Measurements from ENCODE around the gene CLIP3. TPM values are rescaled to one million over a fixed set of nuclear protein-coding genes. Genes with fewer than 3 reads are reported as not detected.
A peak's percentile ranks its signal among the peaks of the same experiment; 100 is the strongest.

The CLIP3 gene
- total and polyA plus RNA-seq, 4 donors, result 0.59 to 1.5 (median 0.80) TPM

GRCh38 chr19:36061367-36061766 lies 28.7 kb upstream of the CLIP3 start:
- TF ChIP-seq CTCF (IDR thresholded peaks at IDR 0.05; ENCODE audit: low read depth, low read length, missing input control), result no peak
- H3K9me3 ChIP-seq (ENCODE audit: control insufficient read depth in 4 of 4, low read length in 3 of 4), result no peaks in the 10 kb centered on the region
- H3K4me1 ChIP-seq (ENCODE audit: control insufficient read depth in 4 of 4, insufficient read depth in 4 of 4, low read length in 3 of 4), result peaks cover 0 to 16% (median 13%) of the 10 kb centered on the region in 4 donors
- whole genome bisulfite sequencing, result 97% methylated on average over 2 of the region's 2 CpGs
- H3K27ac ChIP-seq (ENCODE audit: low read depth in 1 of 2, low read length in 2 of 2), result no peak overlapping the region
- no peaks in the 10 kb centered on the region for H3K36me3 ChIP-seq (ENCODE audit: control insufficient read depth in 4 of 4, insufficient read depth in 3 of 4, low read depth in 1 of 4, low read length in 3 of 4)
- no peak overlapping the region for H3K4me3 ChIP-seq (ENCODE audit: low read depth in 1 of 3, low read length in 3 of 3)
- DNase-seq (ENCODE audit: low spot score), result no peak
- H3K9ac ChIP-seq (ENCODE audit: low read depth in 1 of 2, low read length in 2 of 2), result no peak overlapping the region
- no peaks in the 10 kb centered on the region for H3K27me3 ChIP-seq (ENCODE audit: control insufficient read depth in 4 of 4, insufficient read depth in 4 of 4, low read length in 3 of 4)

- Histone ChIP-seq H3K9me3 (ENCODE audit: control insufficient read depth in 4 of 4, low read length in 3 of 4) (no peaks in the 10 kb centered on the region), H3K4me3 (ENCODE audit: low read depth in 1 of 3, low read length in 3 of 3) (no peak overlapping the region), H3K4me1 (ENCODE audit: control insufficient read depth in 4 of 4, insufficient read depth in 4 of 4, low read length in 3 of 4) (peaks cover 0 to 16% (median 13%) of the 10 kb centered on the region in 4 donors), H3K27me3 (ENCODE audit: control insufficient read depth in 4 of 4, insufficient read depth in 4 of 4, low read length in 3 of 4) (no peaks in the 10 kb centered on the region), H3K27ac (ENCODE audit: low read depth in 1 of 2, low read length in 2 of 2) (no peak overlapping the region), H3K36me3 (ENCODE audit: control insufficient read depth in 4 of 4, insufficient read depth in 3 of 4, low read depth in 1 of 4, low read length in 3 of 4) (no peaks in the 10 kb centered on the region), H3K9ac (ENCODE audit: low read depth in 1 of 2, low read length in 2 of 2) (no peak overlapping the region)
- DNase-seq (ENCODE audit: low spot score), result peak; percentile 43
- 81% methylated on average over 4 of the region's 4 CpGs for WGBS
- TF ChIP-seq TAF1 (conservative IDR thresholded peaks at IDR 0.05) (no peak), NR2F2 (IDR thresholded peaks at IDR 0.05) (peak; percentile 81), ATF3 (IDR thresholded peaks at IDR 0.05) (no peak), HNF4G (IDR thresholded peaks at IDR 0.05) (no peak), CTCF (IDR thresholded peaks at IDR 0.05; ENCODE audit: low read depth, low read length, missing input control) (peak; percentile 40), RAD21 (IDR thresholded peaks at IDR 0.05) (peak; percentile 71 to 81)
- TF ChIP-seq, protein P1, sequence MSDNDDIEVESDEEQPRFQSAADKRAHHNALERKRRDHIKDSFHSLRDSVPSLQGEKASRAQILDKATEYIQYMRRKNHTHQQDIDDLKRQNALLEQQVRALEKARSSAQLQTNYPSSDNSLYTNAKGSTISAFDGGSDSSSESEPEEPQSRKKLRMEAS (IDR thresholded peaks at IDR 0.05), result no peak
These were observed 27.8 kb upstream of the CLIP3 start for GRCh38 chr19:36060430-36060829.

DNA sequence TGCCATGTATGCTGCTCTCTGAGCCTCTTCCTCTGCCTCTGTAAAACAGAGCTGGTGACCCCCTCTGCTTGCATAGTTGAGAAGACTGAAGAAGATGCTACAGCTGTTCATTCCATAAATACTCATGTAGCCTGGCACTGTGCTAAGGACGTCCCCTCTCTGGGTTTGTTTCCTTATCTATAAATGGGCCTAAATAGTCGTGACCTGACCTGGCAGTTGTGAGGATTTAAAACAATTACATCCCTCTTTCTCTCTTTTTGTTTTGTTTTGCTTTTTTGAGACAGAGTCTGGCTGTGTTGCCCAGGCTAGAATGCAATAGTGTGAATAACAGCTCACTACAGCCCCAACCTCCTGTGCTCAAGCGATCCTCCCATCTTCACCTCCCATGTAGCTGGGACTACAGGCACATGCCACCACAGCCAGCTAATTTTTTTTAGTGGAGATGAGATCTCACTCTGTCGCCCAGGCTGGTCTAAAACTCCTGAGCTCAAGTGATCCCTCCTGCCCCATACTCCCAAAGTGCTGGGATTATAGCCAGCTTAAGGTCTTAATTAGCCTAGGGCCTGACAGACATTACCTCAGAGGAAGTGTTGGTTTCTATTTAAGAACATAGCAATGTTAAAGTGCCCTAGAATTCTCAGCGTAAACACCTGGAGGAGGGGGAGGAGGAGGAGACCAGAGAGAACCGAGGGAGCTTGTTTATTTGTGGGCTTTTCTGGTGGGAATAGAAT lies 26.7 kb upstream of the CLIP3 start:
- no peaks in the 10 kb centered on the region for H3K9me3 ChIP-seq (ENCODE audit: control insufficient read depth in 4 of 4, low read length in 3 of 4)
- H3K9ac ChIP-seq (ENCODE audit: low read depth in 1 of 2, low read length in 2 of 2), result no peak overlapping the region
- H3K4me3 ChIP-seq (ENCODE audit: low read depth in 1 of 3, low read length in 3 of 3), result no peak overlapping the region
- no peaks in the 10 kb centered on the region for H3K36me3 ChIP-seq (ENCODE audit: control insufficient read depth in 4 of 4, insufficient read depth in 3 of 4, low read depth in 1 of 4, low read length in 3 of 4)
- 77% methylated on average over 6 of the region's 6 CpGs for WGBS
- TF ChIP-seq YY1 (IDR thresholded peaks at IDR 0.05), result no peak
- no peak for TF ChIP-seq TAF1 (conservative IDR thresholded peaks at IDR 0.05)
- no peak for TF ChIP-seq FOXA2 (IDR thresholded peaks at IDR 0.05)
- no peak for TF ChIP-seq NR2F2 (IDR thresholded peaks at IDR 0.05)
- no peak for TF ChIP-seq GABPA (IDR thresholded peaks at IDR 0.05 in 1 of 2, conservative IDR thresholded peaks at IDR 0.05 in 1 of 2)
- no peak for TF ChIP-seq SP1 (IDR thresholded peaks at IDR 0.05)
- no peak for TF ChIP-seq JUND (IDR thresholded peaks at IDR 0.05)
- TF ChIP-seq, protein P2, sequence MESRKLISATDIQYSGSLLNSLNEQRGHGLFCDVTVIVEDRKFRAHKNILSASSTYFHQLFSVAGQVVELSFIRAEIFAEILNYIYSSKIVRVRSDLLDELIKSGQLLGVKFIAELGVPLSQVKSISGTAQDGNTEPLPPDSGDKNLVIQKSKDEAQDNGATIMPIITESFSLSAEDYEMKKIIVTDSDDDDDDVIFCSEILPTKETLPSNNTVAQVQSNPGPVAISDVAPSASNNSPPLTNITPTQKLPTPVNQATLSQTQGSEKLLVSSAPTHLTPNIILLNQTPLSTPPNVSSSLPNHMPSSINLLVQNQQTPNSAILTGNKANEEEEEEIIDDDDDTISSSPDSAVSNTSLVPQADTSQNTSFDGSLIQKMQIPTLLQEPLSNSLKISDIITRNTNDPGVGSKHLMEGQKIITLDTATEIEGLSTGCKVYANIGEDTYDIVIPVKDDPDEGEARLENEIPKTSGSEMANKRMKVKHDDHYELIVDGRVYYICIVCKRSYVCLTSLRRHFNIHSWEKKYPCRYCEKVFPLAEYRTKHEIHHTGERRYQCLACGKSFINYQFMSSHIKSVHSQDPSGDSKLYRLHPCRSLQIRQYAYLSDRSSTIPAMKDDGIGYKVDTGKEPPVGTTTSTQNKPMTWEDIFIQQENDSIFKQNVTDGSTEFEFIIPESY (IDR thresholded peaks at IDR 0.05), result no peak
- TF ChIP-seq EGR1 (IDR thresholded peaks at IDR 0.05; ENCODE audit: low read depth in 2 of 2), result no peak
- TF ChIP-seq ATF3 (IDR thresholded peaks at IDR 0.05), result no peak
- no peak for TF ChIP-seq RAD21 (IDR thresholded peaks at IDR 0.05)
- TF ChIP-seq HNF4G (IDR thresholded peaks at IDR 0.05), result no peak
- TF ChIP-seq, protein P3, sequence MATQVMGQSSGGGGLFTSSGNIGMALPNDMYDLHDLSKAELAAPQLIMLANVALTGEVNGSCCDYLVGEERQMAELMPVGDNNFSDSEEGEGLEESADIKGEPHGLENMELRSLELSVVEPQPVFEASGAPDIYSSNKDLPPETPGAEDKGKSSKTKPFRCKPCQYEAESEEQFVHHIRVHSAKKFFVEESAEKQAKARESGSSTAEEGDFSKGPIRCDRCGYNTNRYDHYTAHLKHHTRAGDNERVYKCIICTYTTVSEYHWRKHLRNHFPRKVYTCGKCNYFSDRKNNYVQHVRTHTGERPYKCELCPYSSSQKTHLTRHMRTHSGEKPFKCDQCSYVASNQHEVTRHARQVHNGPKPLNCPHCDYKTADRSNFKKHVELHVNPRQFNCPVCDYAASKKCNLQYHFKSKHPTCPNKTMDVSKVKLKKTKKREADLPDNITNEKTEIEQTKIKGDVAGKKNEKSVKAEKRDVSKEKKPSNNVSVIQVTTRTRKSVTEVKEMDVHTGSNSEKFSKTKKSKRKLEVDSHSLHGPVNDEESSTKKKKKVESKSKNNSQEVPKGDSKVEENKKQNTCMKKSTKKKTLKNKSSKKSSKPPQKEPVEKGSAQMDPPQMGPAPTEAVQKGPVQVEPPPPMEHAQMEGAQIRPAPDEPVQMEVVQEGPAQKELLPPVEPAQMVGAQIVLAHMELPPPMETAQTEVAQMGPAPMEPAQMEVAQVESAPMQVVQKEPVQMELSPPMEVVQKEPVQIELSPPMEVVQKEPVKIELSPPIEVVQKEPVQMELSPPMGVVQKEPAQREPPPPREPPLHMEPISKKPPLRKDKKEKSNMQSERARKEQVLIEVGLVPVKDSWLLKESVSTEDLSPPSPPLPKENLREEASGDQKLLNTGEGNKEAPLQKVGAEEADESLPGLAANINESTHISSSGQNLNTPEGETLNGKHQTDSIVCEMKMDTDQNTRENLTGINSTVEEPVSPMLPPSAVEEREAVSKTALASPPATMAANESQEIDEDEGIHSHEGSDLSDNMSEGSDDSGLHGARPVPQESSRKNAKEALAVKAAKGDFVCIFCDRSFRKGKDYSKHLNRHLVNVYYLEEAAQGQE (IDR thresholded peaks at IDR 0.05), result no peak
- TF ChIP-seq HNF4A (conservative IDR thresholded peaks at IDR 0.05), result no peak
- no peaks in the 10 kb centered on the region for H3K27me3 ChIP-seq (ENCODE audit: control insufficient read depth in 4 of 4, insufficient read depth in 4 of 4, low read length in 3 of 4)
- H3K4me1 ChIP-seq (ENCODE audit: control insufficient read depth in 4 of 4, insufficient read depth in 4 of 4, low read length in 3 of 4), result peaks cover 3 to 23% (median 20%) of the 10 kb centered on the region in 4 donors
- H3K27ac ChIP-seq (ENCODE audit: low read depth in 1 of 2, low read length in 2 of 2), result peak overlapping the region in 1 of 2 donors; percentile 69
- DNase-seq (ENCODE audit: low spot score), result no peak

All from liver (tissue), 9 donors.